ENCODE measurements around the gene LRMDA. TPM values are rescaled to one million over a fixed set of nuclear protein-coding genes. Genes with fewer than 3 reads are reported as not detected.

Gene LRMDA
- total RNA-seq, 2 experiments from 2014 or later = not detected

DNA sequence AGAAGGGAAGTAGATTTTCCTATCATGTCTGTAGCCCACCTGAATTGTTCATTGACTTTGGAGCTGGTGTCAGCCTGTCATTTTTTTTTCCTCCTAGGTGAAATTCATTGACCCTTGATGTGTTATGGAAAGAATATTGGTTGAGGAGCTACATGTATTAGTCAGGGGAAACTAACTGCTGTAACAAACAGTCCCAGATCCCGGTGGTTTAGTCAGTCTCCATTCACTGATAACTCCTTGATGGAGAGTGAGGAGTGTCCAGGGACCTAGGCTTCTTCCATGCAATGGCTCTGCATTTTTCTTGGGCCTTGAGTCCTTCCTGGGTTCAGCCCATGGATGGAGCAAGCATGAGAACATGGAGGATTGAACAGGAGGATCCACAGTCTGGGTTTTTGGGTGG is 643.2 kb downstream of the LRMDA start:
- Histone ChIP-seq H3K36me3 (ENCODE audit: insufficient read depth, low read length) (no peaks in the 10 kb centered on the region), H3K4me3 (ENCODE audit: low read length) (no peak overlapping the region), H3K27ac (ENCODE audit: low read depth in 1 of 2, low read length in 2 of 2) (no peak overlapping the region), H3K27me3 (ENCODE audit: control insufficient read depth in 1 of 2, insufficient read depth in 2 of 2, low read length in 2 of 2) (no peaks in the 10 kb centered on the region), H3K4me1 (ENCODE audit: insufficient read depth, low read length) (no peaks in the 10 kb centered on the region), H3K9me3 (ENCODE audit: control insufficient read depth in 1 of 2, insufficient read depth in 1 of 2, low read length in 2 of 2) (no peaks in the 10 kb centered on the region)
- ChIA-PET CTCF (no interaction called here), POLR2A (no interaction called here)
- Mint-ChIP-seq H3K27ac (no peak overlapping the region), H3K27me3 (no peaks in the 10 kb centered on the region), H3K4me3 (no peak overlapping the region), H3K4me1 (ENCODE audit: low read depth) (no peaks in the 10 kb centered on the region), H3K9me3 (no peaks in the 10 kb centered on the region), H3K36me3 (ENCODE audit: low read depth) (no peaks in the 10 kb centered on the region)
- TF ChIP-seq, protein P1, sequence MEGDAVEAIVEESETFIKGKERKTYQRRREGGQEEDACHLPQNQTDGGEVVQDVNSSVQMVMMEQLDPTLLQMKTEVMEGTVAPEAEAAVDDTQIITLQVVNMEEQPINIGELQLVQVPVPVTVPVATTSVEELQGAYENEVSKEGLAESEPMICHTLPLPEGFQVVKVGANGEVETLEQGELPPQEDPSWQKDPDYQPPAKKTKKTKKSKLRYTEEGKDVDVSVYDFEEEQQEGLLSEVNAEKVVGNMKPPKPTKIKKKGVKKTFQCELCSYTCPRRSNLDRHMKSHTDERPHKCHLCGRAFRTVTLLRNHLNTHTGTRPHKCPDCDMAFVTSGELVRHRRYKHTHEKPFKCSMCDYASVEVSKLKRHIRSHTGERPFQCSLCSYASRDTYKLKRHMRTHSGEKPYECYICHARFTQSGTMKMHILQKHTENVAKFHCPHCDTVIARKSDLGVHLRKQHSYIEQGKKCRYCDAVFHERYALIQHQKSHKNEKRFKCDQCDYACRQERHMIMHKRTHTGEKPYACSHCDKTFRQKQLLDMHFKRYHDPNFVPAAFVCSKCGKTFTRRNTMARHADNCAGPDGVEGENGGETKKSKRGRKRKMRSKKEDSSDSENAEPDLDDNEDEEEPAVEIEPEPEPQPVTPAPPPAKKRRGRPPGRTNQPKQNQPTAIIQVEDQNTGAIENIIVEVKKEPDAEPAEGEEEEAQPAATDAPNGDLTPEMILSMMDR (IDR thresholded peaks at IDR 0.05) = no peak
- ATAC-seq (ENCODE audit: poor library complexity) = no peak
- intact Hi-C loops (cut with DNase I, micrococcal nuclease) = no loop called here
- DNase-seq = no peak

DNA sequence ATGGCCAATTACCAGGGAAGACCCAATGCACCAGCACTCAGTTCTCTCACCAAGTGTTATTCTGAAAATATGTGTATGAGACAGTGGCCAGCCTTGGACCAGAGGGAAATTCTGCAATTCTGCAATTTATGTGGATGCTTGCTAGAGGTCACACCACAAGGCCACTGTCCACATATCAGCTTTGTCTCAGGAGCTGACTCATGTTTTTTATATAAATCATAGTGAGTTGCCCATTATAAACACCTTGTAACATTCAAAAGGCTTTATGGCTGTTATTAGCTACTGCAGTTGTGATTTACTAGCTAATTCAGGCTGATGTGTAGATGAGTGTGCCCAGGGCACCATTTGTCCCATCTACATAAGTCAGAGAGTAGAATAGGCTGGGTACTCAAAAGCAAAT is 649.0 kb downstream of the LRMDA start:
- no peak overlapping the region for H3K27ac ChIP-seq (ENCODE audit: low read depth in 1 of 2, low read length in 2 of 2)
- DNase-seq (no peak), ATAC-seq (ENCODE audit: poor library complexity) (no peak)
- no peaks in the 10 kb centered on the region for H3K36me3 ChIP-seq (ENCODE audit: insufficient read depth, low read length)
- ChIA-PET POLR2A (interaction anchor here (1.0 kb wide), 1 partner anchor 34 kb away, joined by 3 read pairs; no protein-coding TSS in a partner anchor), CTCF (no interaction called here)
- no peaks in the 10 kb centered on the region for H3K27me3 ChIP-seq (ENCODE audit: control insufficient read depth in 1 of 2, insufficient read depth in 2 of 2, low read length in 2 of 2)
- Mint-ChIP-seq H3K36me3 (ENCODE audit: low read depth) (no peaks in the 10 kb centered on the region), H3K27me3 (no peaks in the 10 kb centered on the region), H3K4me3 (no peak overlapping the region), H3K4me1 (ENCODE audit: low read depth) (no peaks in the 10 kb centered on the region), H3K27ac (no peak overlapping the region), H3K9me3 (no peaks in the 10 kb centered on the region)
- no peaks in the 10 kb centered on the region for H3K4me1 ChIP-seq (ENCODE audit: insufficient read depth, low read length)
- TF ChIP-seq, protein P1 (IDR thresholded peaks at IDR 0.05) = no peak
- intact Hi-C loops (cut with DNase I, micrococcal nuclease) = no loop called here
- no peak overlapping the region for H3K4me3 ChIP-seq (ENCODE audit: low read length)
- H3K9me3 ChIP-seq (ENCODE audit: control insufficient read depth in 1 of 2, insufficient read depth in 1 of 2, low read length in 2 of 2) = no peaks in the 10 kb centered on the region

DNA sequence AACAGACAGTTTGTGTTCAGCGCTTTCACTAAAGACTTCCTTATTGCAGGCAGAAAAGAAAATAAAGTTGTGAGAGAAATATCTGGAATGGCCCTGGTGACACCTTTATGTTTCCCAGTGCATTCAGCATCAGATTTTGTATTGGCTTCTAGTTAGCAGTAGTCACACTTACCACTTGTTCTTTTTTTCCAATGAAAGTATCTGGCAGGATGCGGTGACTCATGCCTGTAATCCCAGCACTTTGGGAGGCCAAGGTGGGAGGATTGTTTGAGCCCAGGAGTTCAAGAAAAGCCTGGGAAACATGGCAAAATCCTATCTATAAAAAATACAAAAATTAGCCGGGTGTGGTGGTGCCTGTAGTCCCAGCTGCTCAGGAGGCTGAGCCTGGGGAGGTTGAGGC is 649.6 kb downstream of the LRMDA start:
- intact Hi-C loops (cut with DNase I, micrococcal nuclease) = no loop called here
- no peak for ATAC-seq (ENCODE audit: poor library complexity)
- ChIA-PET CTCF (no interaction called here), POLR2A (no interaction called here)
- no peak overlapping the region for H3K4me3 ChIP-seq (ENCODE audit: low read length)
- Mint-ChIP-seq H3K4me1 (ENCODE audit: low read depth) (no peaks in the 10 kb centered on the region), H3K36me3 (ENCODE audit: low read depth) (no peaks in the 10 kb centered on the region), H3K4me3 (no peak overlapping the region), H3K27me3 (no peaks in the 10 kb centered on the region), H3K9me3 (no peaks in the 10 kb centered on the region), H3K27ac (no peak overlapping the region)
- DNase-seq = no peak
- H3K4me1 ChIP-seq (ENCODE audit: insufficient read depth, low read length) = no peaks in the 10 kb centered on the region
- no peaks in the 10 kb centered on the region for H3K27me3 ChIP-seq (ENCODE audit: control insufficient read depth in 1 of 2, insufficient read depth in 2 of 2, low read length in 2 of 2)
- no peaks in the 10 kb centered on the region for H3K9me3 ChIP-seq (ENCODE audit: control insufficient read depth in 1 of 2, insufficient read depth in 1 of 2, low read length in 2 of 2)
- no peak overlapping the region for H3K27ac ChIP-seq (ENCODE audit: low read depth in 1 of 2, low read length in 2 of 2)
- H3K36me3 ChIP-seq (ENCODE audit: insufficient read depth, low read length) = no peaks in the 10 kb centered on the region
- TF ChIP-seq, protein P1 (IDR thresholded peaks at IDR 0.05) = no peak
